Right cardiac atrium (tissue), 5 donors: ENCODE measurements around the gene NUP188. TPM values are rescaled to one million over a fixed set of nuclear protein-coding genes. Genes with fewer than 3 reads are reported as not detected.
A peak's percentile ranks its signal among the peaks of the same experiment; 100 is the strongest.

Experiments
- ATAC-seq, 2 donors: fragments of 200-7000 bp; cut with Tn5 transposase; one replicate each; pipeline versions ENCODE4 v1.8.0 to v1.9.1; 2020; ENCODE audit warnings: moderate library complexity in 2 of 2, mild to moderate bottlenecking in 1 of 2
- DNase-seq, 3 donors: peaks; one replicate each; pipeline ENCODE4 v3.0.0-alpha.2; 2020
- H3K27ac ChIP-seq: one replicate; pipeline ENCODE4 v1.5.1; 2013; ENCODE audit warnings: mild to moderate bottlenecking, low read length, control low read depth, moderate library complexity
- H3K27me3 ChIP-seq: one replicate; pipeline ENCODE4 v1.6.1; 2013; ENCODE audit not compliant: control insufficient read depth, insufficient read depth
- H3K4me1 ChIP-seq: one replicate; pipeline ENCODE4 v1.6.1; 2013; ENCODE audit warnings: low read length; ENCODE audit not compliant: control insufficient read depth, insufficient read depth
- H3K4me3 ChIP-seq: one replicate; pipeline ENCODE4 v1.5.1; 2013; ENCODE audit warnings: low read length, control low read depth
- H3K9me3 ChIP-seq: one replicate; pipeline ENCODE4 v1.6.1; 2013; ENCODE audit warnings: low read length; ENCODE audit not compliant: control insufficient read depth
- WGBS: extraction: QIAGEN DNeasy Blood & Tissue Kit; methylation state at CpG from one replicate; pipeline ENCODE4 v1.1.7; 2013; 5-methylcytosine and 5-hydroxymethylcytosine counted together
- intact Hi-C, 4 donors: fragments of 100-400 bp; cut with DNase I; formaldehyde crosslinking; loops; one replicate each; pipeline versions ENCODE4 v1.11.0 to v1.14.0; 2022 to 2023
- long read RNA-seq, 4 donors: library from polyadenylated mRNA; unstranded; transcript quantifications; one replicate each; pipeline ENCODE4 v2.0.0, GENCODE V29; 2020 to 2021
- polyA plus RNA-seq: library from polyadenylated mRNA; stranded (reverse); fragments of 200-250 nt; gene quantifications from one replicate; pipeline ENCODE4 v1.2.3, GENCODE V29; 2013
- total RNA-seq, 4 donors: library from RNA; stranded (reverse); fragmentation: NEBNext Ultra II Directional; extraction: Animal tissue kit (Norgen Biotek cat#: 25700); gene quantifications; one replicate each; pipeline ENCODE4 v1.2.1, GENCODE V29; 2021
- donor health status: healthy with polysubstance abuse.
- donor health status: DM: no; HTN: yes; CAD: no.
- donor health status: DM: no; HTN: no; CAD: no.
- donor health status: DM: no; HTN: yes; CAD: no; lungs with severe emphysema.
- donor health status: DM: yes; HTN: yes; CAD: no.

Gene NUP188
- 10 to 100 TPM; 16.1 to 24.6 (median 17.8) TPM for total RNA-seq
- 9.8 TPM for polyA plus RNA-seq
- long read RNA-seq, donor 1, full-length matches to known transcripts: 5 of 12 reads
- long read RNA-seq, donor 1, partial matches to known transcripts: 6 of 12 reads
- long read RNA-seq, donor 1, other reads (novel, unspliced or antisense): 1 of 12 reads
- long read RNA-seq, donor 2, full-length matches to known transcripts: 8 of 20 reads
- long read RNA-seq, donor 2, partial matches to known transcripts: 6 of 20 reads
- long read RNA-seq, donor 2, other reads (novel, unspliced or antisense): 6 of 20 reads
- long read RNA-seq, donor 3, full-length matches to known transcripts: 31 of 68 reads
- long read RNA-seq, donor 3, partial matches to known transcripts: 27 of 68 reads
- long read RNA-seq, donor 3, other reads (novel, unspliced or antisense): 10 of 68 reads
- long read RNA-seq, donor 4, full-length matches to known transcripts: 12 of 17 reads
- long read RNA-seq, donor 4, partial matches to known transcripts: 2 of 17 reads
- long read RNA-seq, donor 4, other reads (novel, unspliced or antisense): 3 of 17 reads

- Histone ChIP-seq H3K27me3 (no peaks in the 10 kb centered on the region), H3K27ac (peak within 1 kb of the TSS; percentile 78), H3K9me3 (no peaks in the 10 kb centered on the region), H3K4me3 (peak within 1 kb of the TSS; percentile 57), H3K4me1 (peaks cover 7% of the 10 kb centered on the region)
- DNase-seq: peak; percentile 97 to 99 (median 99)
- under 1% methylated on average over 86 of the region's 86 CpGs for WGBS
- peak; percentile 90 to 92 for ATAC-seq
- intact Hi-C loops: no loop called here
Measured at GRCh38 chr9:128947527-128948301, at the start of gene NUP188, which contains the start of gene DOLK. Gene NUP188, plus strand, starts transcription at chr9:128947699. Its CDS starts 21 bp downstream, at chr9:128947720. Gene DOLK, minus strand, starts transcription at chr9:128947603. Its CDS starts 300 bp downstream, at chr9:128947303.

- Histone ChIP-seq H3K9me3 (no peaks in the 10 kb centered on the region), H3K27ac (peak overlapping the region; percentile 1), H3K27me3 (no peaks in the 10 kb centered on the region), H3K4me1 (peaks cover 14% of the 10 kb centered on the region), H3K4me3 (no peak overlapping the region)
- WGBS: 80% methylated on average over 5 of the region's 5 CpGs
- DNase-seq (no peak), ATAC-seq (no peak)
- intact Hi-C loops: loop anchor here in 1 of 4 donors (5.0 kb wide), 1 partner anchor 611 kb away; no protein-coding TSS in a partner anchor
Measured at GRCh38 chr9:128898382-128898781, 49.1 kb upstream of the NUP188 start.

GRCh38 chr9:128898845-128899565 is 48.5 kb upstream of the NUP188 start:
- DNase-seq (peak in 1 of 3 donors; percentile 77), ATAC-seq (peak; percentile 47 to 68)
- peak overlapping the region; percentile 16 for H3K27ac ChIP-seq
- intact Hi-C loops: loop anchor here in 1 of 4 donors (5.0 kb wide), 1 partner anchor 612 kb away; no protein-coding TSS in a partner anchor
- H3K9me3 ChIP-seq: no peaks in the 10 kb centered on the region
- H3K4me3 ChIP-seq: no peak overlapping the region
- WGBS: 68% methylated on average over 18 of the region's 18 CpGs
- H3K27me3 ChIP-seq: no peaks in the 10 kb centered on the region
- peaks cover 14% of the 10 kb centered on the region for H3K4me1 ChIP-seq

- peak; percentile 20 to 63 for ATAC-seq
Measured at GRCh38 chr9:128899566-128900322, 47.8 kb upstream of the NUP188 start.

GRCh38 chr9:128901379-128901778 is 46.1 kb upstream of the NUP188 start:
- 86% methylated on average over 7 of the region's 7 CpGs for WGBS
- intact Hi-C loops: no loop called here
- DNase-seq (no peak), ATAC-seq (no peak)
- Histone ChIP-seq H3K4me3 (no peak overlapping the region), H3K4me1 (peaks cover 14% of the 10 kb centered on the region), H3K9me3 (no peaks in the 10 kb centered on the region), H3K27me3 (no peaks in the 10 kb centered on the region), H3K27ac (no peak overlapping the region)

More at GRCh38 chr9:128899566-128900322, 47.8 kb upstream of the NUP188 start:
- DNase-seq: peak in 1 of 3 donors; percentile 47
- Histone ChIP-seq H3K27ac (peak overlapping the region; percentile 25), H3K27me3 (no peaks in the 10 kb centered on the region), H3K9me3 (no peaks in the 10 kb centered on the region), H3K4me1 (peaks cover 14% of the 10 kb centered on the region), H3K4me3 (no peak overlapping the region)
- intact Hi-C loops: loop anchor here in 1 of 4 donors (5.0 kb wide), 1 partner anchor 612 kb away; no protein-coding TSS in a partner anchor
- WGBS: 52% methylated on average over 8 of the region's 8 CpGs

- intact Hi-C loops: no loop called here
- no peak overlapping the region for H3K27ac ChIP-seq
Measured at GRCh38 chr9:128901822-128902221, 45.7 kb upstream of the NUP188 start.

GRCh38 chr9:128902351-128903078 is 45.0 kb upstream of the NUP188 start:
- DNase-seq (peak; percentile 59 to 83 (median 81)), ATAC-seq (peak; percentile 34 to 58)
- Histone ChIP-seq H3K4me1 (peaks cover 14% of the 10 kb centered on the region), H3K4me3 (no peak overlapping the region), H3K27ac (peak overlapping the region; percentile 26), H3K27me3 (no peaks in the 10 kb centered on the region), H3K9me3 (no peaks in the 10 kb centered on the region)
- 70% methylated on average over 23 of the region's 23 CpGs for WGBS
- intact Hi-C loops: no loop called here

More at GRCh38 chr9:128901822-128902221, 45.7 kb upstream of the NUP188 start:
- ATAC-seq: no peak
- Histone ChIP-seq H3K27me3 (no peaks in the 10 kb centered on the region), H3K4me3 (no peak overlapping the region), H3K9me3 (no peaks in the 10 kb centered on the region), H3K4me1 (peaks cover 14% of the 10 kb centered on the region)
- WGBS: 87% methylated on average over 5 of the region's 5 CpGs
- no peak for DNase-seq

GRCh38 chr9:128903079-128903461 is 44.4 kb upstream of the NUP188 start:
- Histone ChIP-seq H3K27me3 (no peaks in the 10 kb centered on the region), H3K9me3 (no peaks in the 10 kb centered on the region), H3K27ac (peak overlapping the region; percentile 26), H3K4me1 (peaks cover 14% of the 10 kb centered on the region), H3K4me3 (no peak overlapping the region)
- DNase-seq (no peak), ATAC-seq (peak in 1 of 2 donors; percentile 1)
- intact Hi-C loops: no loop called here
- WGBS: 90% methylated on average over 2 of the region's 2 CpGs

GRCh38 chr9:128903871-128904620 is 43.5 kb upstream of the NUP188 start:
- H3K27me3 ChIP-seq: no peaks in the 10 kb centered on the region
- 96% methylated on average over 10 of the region's 10 CpGs for WGBS
- no peak overlapping the region for H3K27ac ChIP-seq
- intact Hi-C loops: no loop called here
- H3K9me3 ChIP-seq: no peaks in the 10 kb centered on the region
- H3K4me1 ChIP-seq: peaks cover 9% of the 10 kb centered on the region
- no peak for ATAC-seq
- no peak for DNase-seq
- H3K4me3 ChIP-seq: no peak overlapping the region
